HCT116 (cell line): Measurements from ENCODE around the gene PRKN.

Experiments used
- CEBPB ChIP-seq: IDR thresholded peaks from 2 replicates; pipeline ENCODE4 v1.6.1; 2012; ENCODE audit warnings: low read depth
- EGR1 ChIP-seq: IDR thresholded peaks from 2 replicates; pipeline ENCODE4 v1.6.1; 2012; ENCODE audit warnings: low read depth
- EZH2 ChIP-seq: fragments of 200-600 bp; sonication (generic); IDR thresholded peaks from 2 replicates; pipeline ENCODE4 v1.6.1; 2017; ENCODE audit warnings: antibody characterized with exemption, mixed run types
- EZH2phosphoT487 ChIP-seq: fragments of 200-600 bp; IDR thresholded peaks from 2 replicates; pipeline ENCODE4 v1.6.1; 2018; ENCODE audit warnings: antibody characterized with exemption, borderline replicate concordance
- POLR2A ChIP-seq: IDR thresholded peaks from 2 replicates; pipeline ENCODE4 v1.7.0; 2011; ENCODE audit warnings: borderline replicate concordance; ENCODE audit not compliant: insufficient read depth, insufficient read length; ENCODE audit errors: extremely low read depth
- SIN3A ChIP-seq: IDR thresholded peaks from 2 replicates; pipeline ENCODE4 v1.6.1; 2012; ENCODE audit warnings: low read depth
- SP1 ChIP-seq: IDR thresholded peaks from 2 replicates; pipeline ENCODE4 v1.6.1; 2012; ENCODE audit warnings: low read depth
- SRF ChIP-seq: IDR thresholded peaks from 2 replicates; pipeline ENCODE4 v1.6.1; 2012; ENCODE audit warnings: low read depth
- TF ChIP-seq, protein P1 (sequence below), 3 experiments: fragments of 200-600 bp in 1 of 3; sonication (generic) in 1 of 3; IDR thresholded peaks in 2 of 3; conservative IDR thresholded peaks in 1 of 3; 2 replicates each; pipeline ENCODE4 v1.5.1; 2012 to 2017; ENCODE audit warnings: low read depth in 2 of 3, low read length in 2 of 3, antibody characterized with exemption in 1 of 3, borderline replicate concordance in 1 of 3, control low read depth in 1 of 3, mild to moderate bottlenecking in 1 of 3, mixed read lengths in 1 of 3, mixed run types in 1 of 3, moderate library complexity in 1 of 3; ENCODE audit not compliant: insufficient read depth in 1 of 3
- TF ChIP-seq, protein P2 (sequence below): IDR thresholded peaks from 2 replicates; pipeline ENCODE4 v1.6.1; 2012
- TF ChIP-seq, protein P3 (sequence below): IDR thresholded peaks from 2 replicates; pipeline ENCODE4 v1.6.1; 2012
- TF ChIP-seq, protein P4 (sequence below): IDR thresholded peaks from 2 replicates; pipeline ENCODE4 v1.6.1; 2012; ENCODE audit warnings: low read depth

DNA sequence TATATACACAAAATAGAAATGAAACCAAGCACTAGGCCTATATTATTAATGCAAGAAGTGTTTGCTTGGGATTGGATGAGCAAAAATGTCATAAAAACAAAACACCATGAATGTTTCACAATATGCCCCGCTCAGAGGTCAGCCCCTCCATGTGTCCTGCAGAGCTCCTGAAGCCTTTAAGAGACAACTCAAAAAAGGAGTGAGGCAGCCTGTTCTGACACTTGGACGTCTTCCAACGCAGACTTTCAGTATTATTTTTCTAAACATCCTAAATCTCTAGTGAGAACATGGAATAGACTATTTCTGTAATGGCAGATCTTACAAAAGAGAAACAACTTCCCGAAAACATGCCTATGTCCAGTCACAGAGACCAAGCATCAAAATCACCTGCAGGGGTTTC lies 322.6 kb downstream of the PRKN start:
- TF ChIP-seq EZH2 (no peak), EGR1 (no peak), SRF (no peak), CEBPB (no peak), EZH2phosphoT487 (no peak), SIN3A (no peak), POLR2A (no peak), SP1 (no peak)
- TF ChIP-seq, protein P1, sequence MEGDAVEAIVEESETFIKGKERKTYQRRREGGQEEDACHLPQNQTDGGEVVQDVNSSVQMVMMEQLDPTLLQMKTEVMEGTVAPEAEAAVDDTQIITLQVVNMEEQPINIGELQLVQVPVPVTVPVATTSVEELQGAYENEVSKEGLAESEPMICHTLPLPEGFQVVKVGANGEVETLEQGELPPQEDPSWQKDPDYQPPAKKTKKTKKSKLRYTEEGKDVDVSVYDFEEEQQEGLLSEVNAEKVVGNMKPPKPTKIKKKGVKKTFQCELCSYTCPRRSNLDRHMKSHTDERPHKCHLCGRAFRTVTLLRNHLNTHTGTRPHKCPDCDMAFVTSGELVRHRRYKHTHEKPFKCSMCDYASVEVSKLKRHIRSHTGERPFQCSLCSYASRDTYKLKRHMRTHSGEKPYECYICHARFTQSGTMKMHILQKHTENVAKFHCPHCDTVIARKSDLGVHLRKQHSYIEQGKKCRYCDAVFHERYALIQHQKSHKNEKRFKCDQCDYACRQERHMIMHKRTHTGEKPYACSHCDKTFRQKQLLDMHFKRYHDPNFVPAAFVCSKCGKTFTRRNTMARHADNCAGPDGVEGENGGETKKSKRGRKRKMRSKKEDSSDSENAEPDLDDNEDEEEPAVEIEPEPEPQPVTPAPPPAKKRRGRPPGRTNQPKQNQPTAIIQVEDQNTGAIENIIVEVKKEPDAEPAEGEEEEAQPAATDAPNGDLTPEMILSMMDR (IDR thresholded peaks at IDR 0.05 in 2 of 3, conservative IDR thresholded peaks at IDR 0.05 in 1 of 3; ENCODE audit: borderline replicate concordance in 1 of 3, insufficient read depth in 1 of 3, low read depth in 2 of 3, low read length in 2 of 3) = no peak
- TF ChIP-seq, protein P2, sequence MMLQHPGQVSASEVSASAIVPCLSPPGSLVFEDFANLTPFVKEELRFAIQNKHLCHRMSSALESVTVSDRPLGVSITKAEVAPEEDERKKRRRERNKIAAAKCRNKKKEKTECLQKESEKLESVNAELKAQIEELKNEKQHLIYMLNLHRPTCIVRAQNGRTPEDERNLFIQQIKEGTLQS = no peak
- TF ChIP-seq, protein P3, sequence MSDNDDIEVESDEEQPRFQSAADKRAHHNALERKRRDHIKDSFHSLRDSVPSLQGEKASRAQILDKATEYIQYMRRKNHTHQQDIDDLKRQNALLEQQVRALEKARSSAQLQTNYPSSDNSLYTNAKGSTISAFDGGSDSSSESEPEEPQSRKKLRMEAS = no peak
- TF ChIP-seq, protein P4, sequence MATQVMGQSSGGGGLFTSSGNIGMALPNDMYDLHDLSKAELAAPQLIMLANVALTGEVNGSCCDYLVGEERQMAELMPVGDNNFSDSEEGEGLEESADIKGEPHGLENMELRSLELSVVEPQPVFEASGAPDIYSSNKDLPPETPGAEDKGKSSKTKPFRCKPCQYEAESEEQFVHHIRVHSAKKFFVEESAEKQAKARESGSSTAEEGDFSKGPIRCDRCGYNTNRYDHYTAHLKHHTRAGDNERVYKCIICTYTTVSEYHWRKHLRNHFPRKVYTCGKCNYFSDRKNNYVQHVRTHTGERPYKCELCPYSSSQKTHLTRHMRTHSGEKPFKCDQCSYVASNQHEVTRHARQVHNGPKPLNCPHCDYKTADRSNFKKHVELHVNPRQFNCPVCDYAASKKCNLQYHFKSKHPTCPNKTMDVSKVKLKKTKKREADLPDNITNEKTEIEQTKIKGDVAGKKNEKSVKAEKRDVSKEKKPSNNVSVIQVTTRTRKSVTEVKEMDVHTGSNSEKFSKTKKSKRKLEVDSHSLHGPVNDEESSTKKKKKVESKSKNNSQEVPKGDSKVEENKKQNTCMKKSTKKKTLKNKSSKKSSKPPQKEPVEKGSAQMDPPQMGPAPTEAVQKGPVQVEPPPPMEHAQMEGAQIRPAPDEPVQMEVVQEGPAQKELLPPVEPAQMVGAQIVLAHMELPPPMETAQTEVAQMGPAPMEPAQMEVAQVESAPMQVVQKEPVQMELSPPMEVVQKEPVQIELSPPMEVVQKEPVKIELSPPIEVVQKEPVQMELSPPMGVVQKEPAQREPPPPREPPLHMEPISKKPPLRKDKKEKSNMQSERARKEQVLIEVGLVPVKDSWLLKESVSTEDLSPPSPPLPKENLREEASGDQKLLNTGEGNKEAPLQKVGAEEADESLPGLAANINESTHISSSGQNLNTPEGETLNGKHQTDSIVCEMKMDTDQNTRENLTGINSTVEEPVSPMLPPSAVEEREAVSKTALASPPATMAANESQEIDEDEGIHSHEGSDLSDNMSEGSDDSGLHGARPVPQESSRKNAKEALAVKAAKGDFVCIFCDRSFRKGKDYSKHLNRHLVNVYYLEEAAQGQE = no peak
